Fibroblast of the aortic adventitia (primary cell): ENCODE data around the gene SLC22A4. TPM values are rescaled to one million over a fixed set of nuclear protein-coding genes. Genes with fewer than 3 reads are reported as not detected.

Experiments
- DNase-seq: peaks from one replicate; pipeline ENCODE4 v3.0.0-alpha.2; 2010; ENCODE audit warnings: low read depth
- H3K4me3 ChIP-seq: 2 replicates; pipeline ENCODE4 v1.5.1; 2011; ENCODE audit warnings: low read depth, mild to moderate bottlenecking, control low read depth, low read length, moderate library complexity
- CTCF ChIP-seq: IDR thresholded peaks from 2 replicates; pipeline ENCODE4 v1.5.1; 2011; ENCODE audit warnings: mild to moderate bottlenecking, low read length, control low read depth, inconsistent platforms; ENCODE audit not compliant: insufficient read depth
- total RNA-seq: library from RNA; depleted of rRNA; stranded (reverse); fragments of >200 nt; gene quantifications from 2 replicates; pipeline ENCODE4 v1.2.3, GENCODE V29; 2012; ENCODE audit warnings: low replicate concordance

SLC22A4 gene
- total RNA-seq, 1 donor, result 5.7 TPM

- peak overlapping the region; percentile 81 for H3K4me3 ChIP-seq
- TF ChIP-seq CTCF, result no peak
- DNase-seq, result peak; percentile 46
Observed at GRCh38 chr5:132258102-132259068, 35.8 kb upstream of the SLC22A4 start.

GRCh38 chr5:132259069-132259851 lies 34.9 kb upstream of the SLC22A4 start:
- peak; percentile 86 for DNase-seq
- no peak for TF ChIP-seq CTCF
- H3K4me3 ChIP-seq, result peak overlapping the region; percentile 81

GRCh38 chr5:132260051-132260450 lies 34.1 kb upstream of the SLC22A4 start:
- H3K4me3 ChIP-seq, result peak overlapping the region; percentile 81
- DNase-seq, result no peak
- no peak for TF ChIP-seq CTCF

- H3K4me3 ChIP-seq, result no peak overlapping the region
- DNase-seq, result peak; percentile 80
- TF ChIP-seq CTCF, result no peak
Observed at GRCh38 chr5:132260714-132261551, 33.3 kb upstream of the SLC22A4 start.

- DNase-seq, result no peak
- no peak overlapping the region for H3K4me3 ChIP-seq
- no peak for TF ChIP-seq CTCF
Observed at GRCh38 chr5:132261881-132262845, 32.0 kb upstream of the SLC22A4 start.
